Lung (tissue), 12 donors: ENCODE data around the gene VPS4B. TPM values are rescaled to one million over a fixed set of nuclear protein-coding genes. Genes with fewer than 3 reads are reported as not detected.
"Not testable (repeated sequence)": the region's sequence is repeated elsewhere in the genome, so short reads cannot be mapped to it uniquely, and the experiment has no call there.

Source experiments
- ATAC-seq: fragments of 200-7000 bp; cut with Tn5 transposase; one replicate; pipeline ENCODE4 v1.9.1; 2020; ENCODE audit warnings: moderate number of reproducible peaks; ENCODE audit not compliant: insufficient read depth, low FRiP score
- DNase-seq, 3 donors: peaks; one replicate each; pipeline ENCODE4 v3.0.0-alpha.2; 2013 to 2017
- H3K27ac ChIP-seq, 2 donors: one replicate each; pipeline ENCODE4 v1.5.1; 2013; ENCODE audit warnings: mild to moderate bottlenecking in 2 of 2, moderate library complexity in 2 of 2, control low read depth in 1 of 2, inconsistent platforms in 1 of 2, low read depth in 1 of 2, low read length in 1 of 2
- H3K27me3 ChIP-seq, 3 donors: one replicate each; pipeline ENCODE4 v1.5.1; 2013; ENCODE audit warnings: low read length in 2 of 3; ENCODE audit not compliant: control insufficient read depth in 3 of 3, insufficient read depth in 3 of 3
- H3K36me3 ChIP-seq, 4 donors: one replicate each; pipeline ENCODE4 v1.5.1; 2013; ENCODE audit warnings: low read length in 4 of 4, mild to moderate bottlenecking in 1 of 4, moderate library complexity in 1 of 4; ENCODE audit not compliant: control insufficient read depth in 4 of 4, insufficient read depth in 4 of 4
- H3K4me1 ChIP-seq, 5 donors: one replicate each; pipeline ENCODE4 v1.5.1; 2013; ENCODE audit warnings: low read length in 5 of 5, mild to moderate bottlenecking in 2 of 5, moderate library complexity in 1 of 5; ENCODE audit not compliant: control insufficient read depth in 5 of 5, insufficient read depth in 5 of 5
- H3K4me3 ChIP-seq: one replicate; pipeline ENCODE4 v1.5.1; 2013; ENCODE audit warnings: mild to moderate bottlenecking, control low read depth, moderate library complexity
- H3K9ac ChIP-seq, 2 donors: one replicate each; pipeline ENCODE4 v1.5.1; 2013; ENCODE audit warnings: low read length in 2 of 2, control low read depth in 1 of 2; ENCODE audit not compliant: insufficient read depth in 1 of 2
- H3K9me3 ChIP-seq, 4 donors: one replicate each; pipeline ENCODE4 v1.5.1; 2013; ENCODE audit warnings: low read length in 3 of 4, mild to moderate bottlenecking in 1 of 4, moderate library complexity in 1 of 4; ENCODE audit not compliant: control insufficient read depth in 4 of 4, insufficient read depth in 3 of 4
- CTCF ChIP-seq: IDR thresholded peaks from 2 replicates; pipeline ENCODE4 v1.5.1; 2012; ENCODE audit warnings: mild to moderate bottlenecking; ENCODE audit errors: control extremely low read depth, extremely low read depth
- WGBS, 2 donors: extraction: QIAGEN DNeasy Blood & Tissue Kit; methylation state at CpG; one replicate each; pipeline ENCODE4 v1.1.7; 2013; 5-methylcytosine and 5-hydroxymethylcytosine counted together
- polyA plus RNA-seq, 2 donors: library from polyadenylated mRNA; stranded (reverse); fragments of 200-250 nt; gene quantifications; one replicate each; pipeline ENCODE4 v1.2.1, GENCODE V29; 2013
- total RNA-seq, 2 donors: library from RNA; depleted of rRNA in 1 of 2; stranded (reverse); fragments of >200 nt in 1 of 2; gene quantifications; one replicate each; pipeline ENCODE4 v1.2.1, GENCODE V29; 2014 to 2021
- donor health status: control.
- donor health status: control.
- donor health status: Bipolar disorder and iron deficiency.
- donor health status: healthy.
- donor health status: DM: yes; HTN: yes; CAD: no.

VPS4B gene
- total and polyA plus RNA-seq, 4 donors: 11.7 to 56.1 (median 40.8) TPM

- peaks cover 0 to 11% (median 6%) of the 10 kb centered on the region in 5 donors for H3K4me1 ChIP-seq
- H3K4me3 ChIP-seq: peak overlapping the region; percentile 95
- WGBS, 2 donors: 0 to 1% methylated on average over 55 to 65 of the region's 65 CpGs
- no peaks in the 10 kb centered on the region for H3K9me3 ChIP-seq
- no peak for TF ChIP-seq CTCF
- peak; percentile 41 for ATAC-seq
- peaks cover 0 to 11% (median 5%) of the 10 kb centered on the region in 4 donors for H3K36me3 ChIP-seq
- DNase-seq: peak; percentile 20 to 29 (median 28)
- H3K27me3 ChIP-seq: no peaks in the 10 kb centered on the region
- H3K27ac ChIP-seq: peak overlapping the region; percentile 99 to 100
- H3K9ac ChIP-seq: peak overlapping the region; percentile 63 to 89
Measured at GRCh38 chr18:63366213-63367052, 55.8 kb downstream of the VPS4B start.

GRCh38 chr18:63365876-63366212 lies 56.4 kb downstream of the VPS4B start:
- DNase-seq (peak in 1 of 3 donors; percentile 8), ATAC-seq (no peak)
- WGBS, 2 donors: 1 to 2% methylated on average over 12 of the region's 12 CpGs

GRCh38 chr18:63363951-63364350 lies 58.3 kb downstream of the VPS4B start:
- Histone ChIP-seq H3K9me3 (no peaks in the 10 kb centered on the region), H3K9ac (no peak overlapping the region), H3K27ac (no peak overlapping the region), H3K4me1 (peaks cover 0 to 11% (median 6%) of the 10 kb centered on the region in 5 donors), H3K36me3 (peaks cover 2 to 21% (median 10%) of the 10 kb centered on the region in 4 donors), H3K4me3 (no peak overlapping the region), H3K27me3 (no peaks in the 10 kb centered on the region)
- no peak for TF ChIP-seq CTCF
- no peak for DNase-seq
- WGBS, 2 donors: 25 to 40% methylated on average over 2 of the region's 2 CpGs
- no peak for ATAC-seq

More at GRCh38 chr18:63365876-63366212, 56.4 kb downstream of the VPS4B start:
- Histone ChIP-seq H3K36me3 (peaks cover 0 to 17% (median 6%) of the 10 kb centered on the region in 4 donors), H3K27ac (peak overlapping the region; percentile 99 to 100), H3K9me3 (no peaks in the 10 kb centered on the region), H3K27me3 (no peaks in the 10 kb centered on the region), H3K4me1 (peaks cover 0 to 11% (median 6%) of the 10 kb centered on the region in 5 donors), H3K4me3 (peak overlapping the region; percentile 95), H3K9ac (peak overlapping the region; percentile 63 to 89)
- no peak for TF ChIP-seq CTCF

GRCh38 chr18:63363420-63363819 lies 58.9 kb downstream of the VPS4B start:
- H3K4me1 ChIP-seq: peaks cover 0 to 11% (median 6%) of the 10 kb centered on the region in 5 donors
- peaks cover 2 to 21% (median 12%) of the 10 kb centered on the region in 4 donors for H3K36me3 ChIP-seq
- not testable (repeated sequence) for H3K9ac ChIP-seq, DNase-seq, ATAC-seq, H3K4me3 ChIP-seq, H3K27me3 ChIP-seq, H3K27ac ChIP-seq, H3K9me3 ChIP-seq
- no CpG with 5 or more reads among the region's 2 CpGs for WGBS, 2 donors
